ENCODE measurements around the gene NUP210.
"Not testable (repeated sequence)": the region's sequence is repeated elsewhere in the genome, so short reads cannot be mapped to it uniquely, and the experiment has no call there.

Gene NUP210

GRCh38 chr3:13430411-13430875 is 10.3 kb upstream of the NUP210 start:
- DNase-seq = not testable (repeated sequence)

DNA sequence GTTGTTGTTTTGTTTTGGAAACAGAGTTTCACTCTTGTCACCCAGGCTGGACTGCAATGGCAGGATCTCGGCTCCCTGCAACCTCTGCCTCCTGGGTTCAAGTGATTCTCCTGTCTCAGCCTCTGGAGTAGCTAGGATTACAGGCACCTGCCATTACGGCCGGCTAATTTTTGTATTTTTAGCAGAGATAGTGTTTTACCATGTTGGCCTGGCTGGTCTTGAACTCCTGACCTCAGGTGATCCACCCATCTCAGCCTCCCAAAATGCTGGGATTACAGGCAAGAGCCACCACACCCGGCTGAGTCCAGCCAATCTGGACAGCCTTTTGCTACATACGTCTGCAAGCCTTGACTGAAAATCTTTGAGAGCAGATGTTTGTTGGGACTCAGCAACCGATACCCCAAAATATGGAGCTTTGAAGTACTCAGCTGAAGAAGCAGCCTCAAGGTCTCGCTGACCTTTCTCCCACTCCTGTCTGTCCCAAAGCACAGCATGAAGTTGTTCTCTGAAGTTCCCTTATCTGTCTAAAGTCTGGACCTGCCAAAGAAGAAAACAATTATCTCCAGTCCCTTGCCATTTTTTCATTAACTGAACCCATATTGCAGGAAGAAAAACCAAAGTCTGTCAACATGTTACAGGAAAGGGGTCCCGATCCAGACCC is 9.6 kb upstream of the NUP210 start:
- no peak for DNase-seq

GRCh38 chr3:13428678-13429077 is 8.6 kb upstream of the NUP210 start:
- not testable (repeated sequence) for DNase-seq

DNA sequence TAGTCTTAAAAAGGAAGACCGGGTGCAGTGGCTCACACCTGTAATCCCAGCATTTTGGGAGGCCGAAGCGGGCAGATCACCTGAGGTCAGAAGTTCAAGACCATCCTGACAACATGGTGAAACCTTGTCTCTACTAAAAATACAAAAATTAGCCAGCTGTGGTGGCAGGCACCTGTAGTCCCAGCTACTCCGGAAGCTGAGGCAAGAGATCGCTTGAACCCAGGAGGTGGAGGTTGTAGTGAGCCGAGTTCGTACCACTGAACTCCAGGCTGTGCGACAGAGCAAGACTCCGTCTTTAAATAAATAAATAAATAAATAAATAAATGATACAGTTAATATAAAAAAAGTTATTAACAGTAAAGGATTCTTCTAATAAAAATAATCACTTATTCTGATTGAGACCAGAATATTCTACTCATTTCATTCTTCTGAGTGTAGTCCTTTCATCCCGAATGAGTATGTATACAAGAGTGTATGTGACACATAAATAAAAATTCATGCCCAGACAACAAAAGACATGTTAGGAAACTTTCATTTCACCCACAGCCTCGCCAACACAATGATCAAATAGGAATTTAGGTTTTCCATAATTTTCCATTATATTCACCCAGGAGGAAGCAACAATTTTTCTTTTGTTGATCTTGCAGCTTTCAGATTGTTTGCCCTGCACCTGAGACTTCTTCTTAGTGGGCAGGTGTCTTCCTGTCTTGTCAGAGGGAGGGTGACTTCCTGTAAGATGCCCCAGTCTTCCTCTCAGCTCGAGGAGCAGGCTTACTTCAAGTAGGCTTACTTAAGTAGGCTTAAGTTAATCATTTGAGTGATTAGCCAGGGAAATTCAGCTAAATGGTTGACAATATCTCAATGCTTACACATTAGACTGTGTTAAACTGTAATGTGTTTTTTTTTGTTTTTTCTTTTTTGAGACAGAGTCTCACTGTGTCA is 7.8 kb upstream of the NUP210 start:
- no peak for DNase-seq

DNA sequence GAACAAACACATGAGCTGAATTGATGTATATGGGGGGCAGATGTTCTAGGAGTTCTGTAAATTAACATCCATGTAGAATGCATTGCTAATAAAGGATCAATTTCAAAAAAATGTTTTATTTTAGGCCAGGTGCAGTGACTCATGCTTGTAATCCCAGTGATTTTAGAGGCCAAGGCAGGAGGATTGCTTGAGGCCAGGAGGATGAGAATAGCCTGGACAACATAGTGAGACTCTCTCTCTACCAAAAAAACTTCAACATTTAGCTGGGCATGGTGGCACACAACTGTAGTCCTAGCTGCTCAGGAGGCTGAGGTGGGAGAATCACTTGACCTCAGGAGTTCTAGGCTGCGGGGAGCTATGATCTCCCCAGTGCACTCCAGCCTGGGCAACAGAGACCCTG is 6.5 kb upstream of the NUP210 start:
- DNase-seq = no peak

GRCh38 chr3:13425689-13426088 is 5.6 kb upstream of the NUP210 start:
- no peak for DNase-seq

- DNase-seq = no peak
These were observed 4.9 kb upstream of the NUP210 start for GRCh38 chr3:13424865-13425617.

DNA sequence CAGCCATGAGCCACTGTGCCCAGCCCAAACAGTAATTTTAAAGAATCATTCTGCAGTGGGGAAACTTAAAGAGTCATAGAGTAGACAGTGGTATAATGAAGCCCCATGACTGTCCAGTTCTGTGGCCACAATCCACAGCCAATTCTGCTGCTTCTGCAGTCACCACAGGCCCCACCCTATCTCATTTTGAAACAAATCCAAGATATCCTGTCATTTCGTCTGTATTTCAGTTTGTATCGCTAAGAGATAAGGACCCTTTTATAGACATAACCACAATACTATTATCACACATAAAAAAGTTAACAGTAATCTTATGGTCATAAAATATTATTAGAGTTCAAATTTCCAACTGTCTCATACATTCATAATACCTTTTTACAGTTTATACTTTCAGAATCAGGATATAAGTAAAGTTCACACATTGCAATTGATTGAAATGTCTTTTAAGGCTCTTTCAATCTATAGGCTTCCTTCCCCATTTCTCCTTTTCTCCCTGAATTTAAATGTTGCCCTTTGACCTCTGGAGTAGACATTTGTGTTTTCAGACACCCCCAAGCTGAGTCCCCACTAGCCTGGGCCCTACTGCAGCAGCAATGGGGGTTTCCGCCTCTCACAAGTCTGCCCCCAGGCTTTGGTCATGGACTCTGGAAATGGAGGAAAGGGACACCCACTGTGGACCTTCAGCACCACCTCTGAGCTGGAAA is 4.2 kb upstream of the NUP210 start:
- DNase-seq = no peak

DNA sequence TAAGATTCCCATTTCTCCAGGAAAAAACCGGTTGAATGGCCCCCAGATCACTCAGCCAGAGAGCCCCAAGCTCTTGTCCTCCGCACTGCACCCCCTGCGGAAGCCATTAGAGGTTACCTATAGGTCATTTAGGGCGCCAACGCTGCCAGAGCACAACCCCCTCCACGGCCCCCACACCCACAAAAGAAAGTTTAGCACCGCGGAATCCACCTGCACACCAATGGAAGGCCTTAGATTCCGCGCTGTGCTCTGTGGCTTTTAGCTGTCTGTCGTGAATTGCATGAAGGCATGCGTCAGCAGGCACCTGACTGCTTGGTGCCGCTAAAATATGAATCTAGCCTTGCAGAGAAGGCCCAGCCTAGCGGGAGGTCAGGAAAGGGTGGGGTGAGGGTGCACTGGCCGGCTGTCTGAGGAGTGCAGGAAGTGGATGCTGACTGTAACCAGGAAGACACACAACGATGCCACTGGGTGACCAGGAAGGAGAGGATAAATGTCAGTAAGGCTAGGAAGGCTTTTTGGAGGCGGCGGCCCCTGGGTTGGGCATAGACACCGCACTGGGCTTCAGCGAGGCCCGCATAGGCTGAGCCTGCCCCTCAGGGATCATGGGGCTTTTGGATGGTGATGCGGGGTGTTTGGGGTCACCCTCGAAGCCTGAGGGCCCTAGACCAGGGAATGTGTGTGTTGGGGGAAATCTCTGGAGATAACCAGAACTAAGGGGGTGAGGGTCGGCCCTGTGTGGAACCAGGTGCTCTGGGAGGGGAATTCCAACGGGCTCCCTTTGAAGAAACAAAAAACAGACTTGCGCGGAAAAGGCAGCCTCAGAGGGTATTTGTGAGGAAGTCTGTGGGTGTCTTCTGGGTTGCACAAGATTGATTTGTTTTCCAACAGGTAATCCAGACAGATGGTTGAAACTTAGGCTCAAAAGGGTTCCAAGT is 976 bp upstream of the NUP210 start:
- DNase-seq = no peak

- DNase-seq = peak in 40 of 56 donors; percentile 13 to 65 (median 40)
These were observed 547 bp downstream of the NUP210 start for GRCh38 chr3:13419505-13420044.

DNA sequence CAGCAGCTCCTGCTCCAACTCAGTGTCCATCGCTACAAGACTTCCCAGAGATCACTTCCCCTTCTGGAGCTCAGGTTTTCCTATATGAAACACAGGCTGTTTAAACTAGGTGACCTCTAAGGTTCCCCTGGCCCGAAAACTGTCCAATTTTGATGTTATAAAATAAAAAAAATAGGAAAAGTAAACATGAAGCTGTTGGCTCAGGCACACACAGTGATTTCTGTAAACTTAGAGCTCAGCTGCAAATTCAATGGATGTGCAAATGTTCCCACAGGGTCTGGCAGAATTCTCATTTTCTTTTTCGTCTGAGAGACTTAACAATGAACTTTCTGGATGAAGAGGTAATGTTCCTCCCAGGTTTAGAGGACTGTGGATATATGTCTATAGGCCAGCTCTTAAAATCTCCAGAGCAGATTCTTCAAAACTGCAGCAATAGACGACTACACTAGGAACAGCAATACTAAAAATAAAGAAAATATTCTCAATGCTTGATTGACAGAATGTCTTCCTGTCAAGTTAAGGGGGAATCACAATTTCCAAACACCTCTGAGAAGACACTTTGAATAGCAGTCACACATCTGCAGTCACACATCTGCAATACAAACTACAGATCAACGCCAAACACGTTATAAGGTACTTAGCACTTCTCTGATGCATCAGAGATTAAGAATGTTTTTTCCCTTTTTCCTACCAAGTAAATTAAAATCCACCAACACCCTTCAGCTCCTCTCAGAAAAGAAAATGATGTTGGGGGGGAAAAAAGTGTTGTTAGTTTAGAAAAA is 2.8 kb downstream of the NUP210 start:
- DNase-seq = no peak

GRCh38 chr3:13415997-13416793 is 3.9 kb downstream of the NUP210 start:
- peak in 1 of 56 donors; percentile 11 for DNase-seq

DNA sequence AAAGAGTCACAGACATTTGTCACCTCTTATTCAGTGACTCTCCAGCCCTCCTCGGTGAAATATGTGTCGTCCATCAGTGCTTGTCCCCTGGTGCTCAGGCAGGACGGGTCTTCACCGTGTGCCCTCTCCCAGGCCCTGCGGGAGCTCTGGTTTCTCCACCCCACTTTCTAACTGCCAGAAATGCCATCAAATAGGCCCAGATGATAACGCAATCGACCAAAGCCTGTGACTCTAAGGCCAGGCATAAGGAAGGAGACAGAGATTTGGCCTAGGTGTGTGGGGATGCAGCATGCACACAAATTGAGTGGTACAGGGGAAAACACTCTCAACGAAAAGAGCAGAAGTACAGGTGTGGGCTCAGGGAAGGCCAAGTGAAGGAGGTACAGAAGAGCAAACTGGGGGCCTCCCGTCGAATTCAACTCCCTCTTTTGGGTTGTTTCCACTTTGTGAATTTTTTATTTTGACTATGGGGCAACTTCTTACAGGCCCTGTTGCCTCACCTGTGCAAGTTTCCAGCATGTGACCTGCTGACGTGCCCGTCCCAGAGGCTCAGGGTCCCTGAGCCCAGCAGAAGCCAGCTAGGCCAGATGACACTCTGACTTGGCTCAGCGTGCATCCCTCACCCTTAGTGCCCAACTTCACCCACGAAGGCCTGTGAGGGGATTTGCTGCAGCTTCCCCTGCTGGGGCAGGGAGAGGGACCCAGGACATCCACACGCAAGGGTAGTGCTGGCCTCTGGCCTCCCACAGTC is 4.7 kb downstream of the NUP210 start:
- no peak for DNase-seq

DNA sequence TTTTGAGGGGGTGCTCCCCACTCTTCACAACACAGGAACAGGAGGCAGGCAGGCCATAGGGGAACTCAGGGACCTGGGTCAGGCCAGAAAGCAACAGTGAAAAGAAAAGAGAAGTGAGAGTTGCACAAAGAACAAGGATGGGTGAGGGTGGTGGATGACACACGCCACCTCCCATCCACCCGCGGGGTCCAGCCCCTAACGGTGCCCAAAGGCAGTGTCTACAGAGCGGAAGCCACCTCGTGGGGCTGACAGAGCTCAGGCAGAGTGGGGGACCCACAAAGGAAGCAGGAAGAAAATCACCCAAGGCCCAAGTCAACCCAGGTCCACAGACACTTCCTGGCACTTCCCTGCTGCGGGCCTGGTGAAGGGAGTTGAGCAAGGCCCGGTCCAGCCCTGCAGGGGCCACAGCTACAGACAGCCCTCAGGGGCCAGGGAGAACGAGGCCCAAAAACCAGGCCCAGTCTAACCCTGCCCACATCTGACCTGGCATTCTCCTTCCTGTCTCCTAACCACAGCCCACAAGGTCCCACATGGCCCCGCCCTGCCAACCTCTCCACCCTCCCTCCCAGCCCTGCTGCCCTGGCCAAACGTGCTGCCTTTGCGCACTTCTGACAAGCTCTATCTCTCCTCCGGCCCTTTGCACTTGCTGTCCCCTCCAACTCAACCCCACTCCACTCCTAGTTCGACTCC is 5.9 kb downstream of the NUP210 start:
- peak in 14 of 56 donors; percentile 6 to 47 (median 21) for DNase-seq

DNA sequence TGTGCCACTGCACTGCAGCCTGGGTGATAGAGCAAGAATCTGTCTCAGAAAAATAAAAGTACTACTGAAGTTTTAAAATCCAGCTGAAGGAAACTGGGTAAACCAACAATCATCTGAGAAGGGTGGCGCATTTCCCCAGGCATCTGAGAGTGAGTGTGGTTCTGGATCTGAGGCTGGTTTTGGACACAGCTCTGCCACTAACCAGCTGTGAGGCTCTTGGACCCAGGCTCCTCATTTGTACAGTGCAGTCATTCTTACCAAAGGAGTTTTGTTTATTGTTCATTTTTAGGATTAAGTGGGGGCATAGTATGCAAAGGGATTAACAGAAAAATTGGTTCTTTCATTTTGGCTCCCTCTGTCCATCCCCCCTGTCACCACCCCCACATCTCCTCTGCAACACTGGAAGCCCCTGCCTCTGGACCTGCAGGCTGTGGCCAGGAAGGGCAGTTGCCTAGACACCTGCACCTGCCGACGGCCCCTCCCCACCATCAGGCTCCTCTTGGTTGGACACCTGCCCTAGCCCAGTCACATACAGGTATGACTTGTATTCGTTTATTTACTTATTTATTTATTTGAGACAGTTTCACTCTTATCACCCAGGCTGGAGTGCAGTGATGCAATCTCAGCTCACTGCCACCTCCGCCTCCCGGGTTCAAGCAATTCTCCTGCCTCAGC is 8.8 kb downstream of the NUP210 start:
- peak in 10 of 56 donors; percentile 9 to 44 (median 31) for DNase-seq

DNA sequence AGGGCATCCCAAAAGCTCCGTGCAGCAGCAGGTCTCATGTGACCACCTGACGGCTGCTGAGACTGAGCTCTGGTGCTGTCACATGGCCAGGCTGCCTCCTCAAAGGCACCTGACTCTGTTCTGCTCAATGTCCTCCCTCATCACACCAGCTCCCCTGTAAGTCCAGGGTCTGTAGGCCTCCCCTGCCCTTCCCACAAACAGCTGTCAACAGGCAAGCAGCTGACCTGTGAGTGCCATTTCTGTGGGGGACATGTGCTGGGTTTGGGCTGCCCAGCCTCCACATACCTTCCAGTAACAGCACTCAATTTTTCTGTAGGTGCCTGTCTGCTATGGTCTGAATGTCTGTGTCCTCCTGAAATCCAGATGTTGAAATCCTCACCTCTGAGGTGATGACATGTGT is 11.2 kb downstream of the NUP210 start:
- DNase-seq = no peak
